GM12872 (cell line): ENCODE measurements around the gene GPC4.

Source experiments
- TF ChIP-seq, protein P1 (sequence below): IDR thresholded peaks from 3 replicates; pipeline ENCODE4 v1.5.1; 2011; ENCODE audit warnings: low read depth, mild to moderate bottlenecking, low read length, moderate library complexity; ENCODE audit not compliant: insufficient read depth

Gene GPC4

GRCh38 chrX:133375615-133376340 is 39.5 kb downstream of the GPC4 start:
- TF ChIP-seq, protein P1, sequence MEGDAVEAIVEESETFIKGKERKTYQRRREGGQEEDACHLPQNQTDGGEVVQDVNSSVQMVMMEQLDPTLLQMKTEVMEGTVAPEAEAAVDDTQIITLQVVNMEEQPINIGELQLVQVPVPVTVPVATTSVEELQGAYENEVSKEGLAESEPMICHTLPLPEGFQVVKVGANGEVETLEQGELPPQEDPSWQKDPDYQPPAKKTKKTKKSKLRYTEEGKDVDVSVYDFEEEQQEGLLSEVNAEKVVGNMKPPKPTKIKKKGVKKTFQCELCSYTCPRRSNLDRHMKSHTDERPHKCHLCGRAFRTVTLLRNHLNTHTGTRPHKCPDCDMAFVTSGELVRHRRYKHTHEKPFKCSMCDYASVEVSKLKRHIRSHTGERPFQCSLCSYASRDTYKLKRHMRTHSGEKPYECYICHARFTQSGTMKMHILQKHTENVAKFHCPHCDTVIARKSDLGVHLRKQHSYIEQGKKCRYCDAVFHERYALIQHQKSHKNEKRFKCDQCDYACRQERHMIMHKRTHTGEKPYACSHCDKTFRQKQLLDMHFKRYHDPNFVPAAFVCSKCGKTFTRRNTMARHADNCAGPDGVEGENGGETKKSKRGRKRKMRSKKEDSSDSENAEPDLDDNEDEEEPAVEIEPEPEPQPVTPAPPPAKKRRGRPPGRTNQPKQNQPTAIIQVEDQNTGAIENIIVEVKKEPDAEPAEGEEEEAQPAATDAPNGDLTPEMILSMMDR = no peak

- TF ChIP-seq, protein P1 = no peak
These were observed 40.4 kb downstream of the GPC4 start for GRCh38 chrX:133374874-133375387.

DNA sequence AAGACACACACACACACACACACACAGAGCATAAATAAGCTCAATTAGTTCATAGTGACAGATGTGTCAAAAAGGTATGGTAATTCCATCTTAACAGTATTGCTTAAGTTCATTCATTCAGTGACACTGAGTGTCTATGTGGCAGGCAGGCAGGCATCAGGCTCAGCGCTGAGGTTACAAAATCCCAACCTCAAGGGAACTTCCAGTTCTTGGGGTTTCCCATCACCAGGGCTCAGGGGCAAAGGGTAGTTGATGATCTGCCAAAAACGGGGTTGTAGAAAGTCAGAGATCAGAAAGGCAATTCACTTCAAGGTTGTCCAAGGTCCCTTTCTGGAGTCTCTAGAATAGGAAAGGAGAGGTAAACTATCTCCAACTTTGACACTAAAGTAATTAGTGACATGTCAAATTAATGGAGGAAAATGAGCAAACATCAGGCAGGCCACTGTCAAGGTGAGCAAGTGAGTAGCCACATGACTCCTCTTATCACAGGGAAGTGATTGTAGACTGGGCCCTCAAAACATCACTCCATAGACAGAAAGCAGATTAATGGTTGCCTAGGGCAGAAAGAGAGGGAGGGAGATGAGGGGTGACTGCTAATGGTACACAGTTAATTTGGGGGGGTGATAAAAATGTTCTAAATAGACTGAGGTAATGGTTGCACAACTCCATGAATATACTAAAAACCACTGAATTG is 41.8 kb downstream of the GPC4 start:
- TF ChIP-seq, protein P1 = no peak

- TF ChIP-seq, protein P1 = no peak
These were observed 44.5 kb downstream of the GPC4 start for GRCh38 chrX:133370696-133371275.

- TF ChIP-seq, protein P1 = no peak
These were observed 46.2 kb downstream of the GPC4 start for GRCh38 chrX:133369065-133369464.

GRCh38 chrX:133366735-133367134 is 48.6 kb downstream of the GPC4 start:
- TF ChIP-seq, protein P1 = no peak

DNA sequence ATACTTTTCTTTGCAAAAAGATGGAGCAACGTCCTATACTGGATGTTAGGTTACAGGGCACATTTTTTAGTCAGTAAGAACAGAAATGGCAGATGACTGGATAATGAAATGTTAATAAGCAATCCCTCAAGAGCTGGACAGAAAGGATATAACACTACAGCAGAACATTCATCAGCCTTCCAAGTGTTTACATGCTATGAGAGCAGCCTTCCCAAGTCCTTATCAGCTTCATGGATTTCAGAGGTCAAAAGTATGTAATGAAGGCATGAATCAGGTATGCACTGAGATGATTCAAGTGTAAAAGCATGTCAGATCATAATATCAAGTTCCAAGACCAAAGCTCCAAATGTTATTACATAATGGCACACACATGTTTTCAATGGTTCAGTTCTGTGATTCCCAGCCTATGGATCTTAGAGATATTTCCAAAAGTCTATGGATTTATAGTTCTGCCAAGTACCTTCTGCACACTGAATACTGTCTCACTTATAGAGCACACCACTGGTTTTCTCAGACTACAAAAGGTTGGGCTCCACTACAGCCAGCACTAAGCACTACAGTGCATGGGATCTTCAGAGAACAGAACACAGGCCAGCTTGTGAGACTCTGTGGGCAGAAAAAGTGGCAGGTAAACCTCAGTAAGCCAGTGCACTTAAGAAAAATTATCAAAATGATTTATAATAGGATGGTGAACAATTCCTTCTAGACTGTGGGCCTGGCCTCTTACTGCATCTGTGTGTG is 49.2 kb downstream of the GPC4 start:
- TF ChIP-seq, protein P1 = no peak
